HG02973 (cell line): Measurements from ENCODE around the gene POC1A.
A peak's percentile ranks its signal among the peaks of the same experiment; 100 is the strongest.

ENCODE experiments used
- ATAC-seq: cut with Tn5 transposase; IDR thresholded peaks from one replicate; pipeline ENCODE4 v1.9.1; 2021; ENCODE audit warnings: moderate library complexity; ENCODE audit not compliant: unreplicated experiment

The POC1A gene

DNA sequence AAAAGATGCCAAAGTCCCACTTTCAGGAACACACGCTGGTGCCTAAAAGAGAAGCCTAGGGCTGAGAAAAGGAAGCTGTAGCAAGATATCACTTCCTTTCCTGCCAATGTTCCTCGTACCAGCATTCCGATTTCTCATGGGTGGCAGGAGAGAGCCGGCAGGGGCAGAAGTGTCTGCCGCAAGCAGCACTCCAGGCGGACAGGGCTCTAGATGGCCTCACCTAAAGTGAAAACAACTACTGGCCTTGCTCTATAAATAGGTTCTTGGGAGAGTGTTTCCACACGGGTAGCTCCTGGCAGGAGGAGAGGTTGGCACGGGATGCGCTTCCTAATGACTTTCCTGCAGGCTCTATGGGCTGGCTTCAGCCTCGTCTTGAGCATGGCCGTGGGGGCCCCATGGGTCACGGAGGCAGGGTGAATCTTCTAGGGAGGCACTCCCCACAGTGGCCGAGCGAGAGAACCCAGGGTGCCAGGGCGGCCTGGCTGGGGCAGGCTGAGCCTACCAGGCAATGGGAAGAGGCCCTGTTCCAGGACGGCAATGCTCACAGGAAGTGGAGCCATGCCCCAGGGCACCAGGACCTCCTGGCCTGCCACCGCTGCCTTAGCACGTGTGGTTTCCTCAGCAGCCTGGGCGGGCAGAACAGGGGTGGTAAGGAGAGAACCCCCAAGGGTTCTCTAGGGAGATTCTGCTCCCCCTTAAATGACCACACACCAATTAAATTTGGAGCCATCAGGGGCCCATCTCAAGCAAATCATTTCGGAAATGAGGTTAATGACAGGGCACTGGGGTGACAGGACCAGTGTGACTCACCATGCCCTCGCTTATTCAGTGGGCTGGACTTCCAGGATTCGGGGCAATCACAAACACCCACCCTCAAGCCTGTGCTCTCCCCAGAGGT lies 83.2 kb downstream of the POC1A start:
- no peak for ATAC-seq

DNA sequence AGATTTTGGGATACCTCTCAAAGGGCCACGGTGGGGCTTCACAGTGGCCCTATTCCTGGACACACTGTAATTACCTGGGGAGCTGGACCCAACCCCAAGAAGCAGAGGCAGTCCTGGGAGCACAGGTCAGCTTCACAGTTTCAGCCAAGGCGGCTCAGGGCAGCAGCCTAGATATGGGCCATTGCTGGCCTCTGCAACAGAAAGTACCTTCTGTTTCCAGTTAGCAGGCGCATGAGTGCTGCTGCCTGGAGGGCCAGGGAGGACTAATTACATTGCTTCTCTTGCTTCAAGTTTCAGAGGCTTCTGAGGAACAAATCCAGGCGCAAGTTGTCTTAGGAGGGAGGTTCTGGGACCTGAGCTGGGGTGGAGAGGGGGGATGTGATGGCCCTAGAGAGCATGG lies 84.4 kb downstream of the POC1A start:
- no peak for ATAC-seq

DNA sequence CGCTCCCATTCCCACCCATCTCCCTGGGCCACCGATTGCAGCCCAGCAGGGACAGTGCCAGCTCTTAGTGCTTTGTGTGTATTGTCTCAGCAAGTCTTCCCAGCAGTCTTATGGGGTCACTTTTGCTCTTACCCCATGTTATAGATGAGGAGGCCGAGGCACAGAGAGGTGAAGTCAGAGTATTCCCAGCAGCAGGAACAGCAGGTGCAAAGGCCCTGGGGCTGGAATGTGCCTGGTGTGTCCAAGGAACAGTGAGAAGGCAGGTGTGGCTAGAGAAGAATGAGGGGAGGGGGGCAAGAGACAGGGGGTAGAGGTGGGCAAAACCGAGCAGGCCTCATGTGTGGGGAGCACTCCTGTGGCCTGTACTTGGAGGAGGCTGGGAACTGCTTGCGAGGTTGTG lies 85.1 kb downstream of the POC1A start:
- no peak for ATAC-seq

DNA sequence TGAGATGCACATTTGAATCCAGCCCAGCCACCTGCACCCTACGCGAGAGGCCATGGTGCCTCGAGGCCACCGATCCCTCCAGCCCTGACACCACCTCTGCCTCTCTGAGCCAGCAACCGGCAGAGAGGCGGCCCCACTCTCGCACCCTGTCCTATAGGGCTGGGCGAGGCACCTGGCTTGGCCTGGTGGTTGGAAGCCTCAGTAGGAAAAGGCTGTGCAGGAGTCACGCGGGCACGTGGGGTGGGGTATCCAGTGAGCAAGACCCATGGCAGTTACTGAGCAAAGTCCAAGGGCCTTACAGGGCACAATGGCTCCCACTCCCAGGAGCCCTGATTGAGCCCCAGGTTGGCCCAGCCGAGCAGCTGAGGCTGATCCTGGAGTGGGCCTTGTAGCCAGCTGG lies 85.5 kb downstream of the POC1A start:
- no peak for ATAC-seq

DNA sequence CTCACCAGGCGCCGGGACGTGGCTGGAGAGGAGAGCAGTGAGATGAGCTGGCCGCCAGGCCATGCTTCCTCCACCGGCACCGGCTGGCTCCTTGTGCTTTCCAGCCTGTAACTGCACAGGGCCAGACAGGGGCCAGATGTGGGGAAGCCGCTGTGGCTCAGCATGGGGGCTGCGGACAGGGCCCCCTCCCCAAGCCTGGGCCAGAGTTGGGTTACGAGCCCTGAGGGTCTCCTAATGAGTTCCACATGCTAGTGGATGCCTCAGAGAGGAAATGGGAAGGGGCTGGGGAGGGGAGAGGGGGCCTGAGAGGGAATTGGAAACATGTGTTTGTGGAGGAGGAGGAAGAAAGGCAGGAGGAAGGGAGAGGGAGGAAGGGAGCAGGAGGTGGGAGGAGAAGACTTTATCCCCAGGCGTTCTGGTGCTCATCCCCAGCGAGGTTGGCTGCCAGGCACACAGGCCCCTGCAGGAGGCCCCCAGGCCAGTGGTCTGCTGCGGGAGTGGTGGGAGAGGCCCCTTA lies 86.1 kb downstream of the POC1A start:
- ATAC-seq = no peak

DNA sequence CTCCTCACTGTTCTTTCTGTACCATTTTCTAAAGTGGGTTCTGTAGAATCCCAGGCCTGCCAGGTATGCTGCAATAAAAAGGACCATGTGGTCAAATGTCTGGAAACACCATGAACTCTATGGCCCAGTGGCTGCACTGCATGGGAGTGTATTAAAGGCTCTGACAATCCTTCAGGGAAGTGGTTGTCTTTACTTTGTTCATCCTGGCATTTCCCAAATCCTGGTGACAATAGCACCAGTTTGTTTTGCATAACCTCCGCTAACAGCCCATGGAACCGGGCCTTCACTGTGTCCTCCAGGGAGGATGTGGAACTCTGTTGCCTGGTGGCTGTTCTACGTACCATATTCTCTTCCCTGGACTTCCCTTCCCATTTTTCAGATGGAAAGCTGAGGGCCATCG lies 86.7 kb downstream of the POC1A start:
- ATAC-seq = no peak

DNA sequence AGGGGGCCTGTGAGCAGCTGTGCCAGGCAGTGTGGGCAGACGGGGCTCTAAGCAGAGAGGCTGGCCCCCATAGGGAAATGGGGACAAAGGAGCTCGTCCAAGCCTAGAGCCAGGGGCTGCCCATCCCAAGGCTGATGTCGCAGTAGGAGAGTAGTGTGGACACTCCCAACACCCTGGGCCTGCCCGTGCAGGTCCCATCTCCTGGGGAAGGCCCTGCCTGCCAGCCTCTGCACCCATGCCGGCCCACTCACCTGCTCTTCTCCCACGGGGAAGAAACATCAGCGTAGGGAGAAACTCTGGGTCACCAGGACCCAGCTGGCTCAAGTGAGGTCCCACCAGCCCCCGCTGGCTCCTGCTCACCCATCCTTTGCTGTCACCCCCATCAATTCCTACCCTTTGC lies 87.2 kb downstream of the POC1A start:
- no peak for ATAC-seq

DNA sequence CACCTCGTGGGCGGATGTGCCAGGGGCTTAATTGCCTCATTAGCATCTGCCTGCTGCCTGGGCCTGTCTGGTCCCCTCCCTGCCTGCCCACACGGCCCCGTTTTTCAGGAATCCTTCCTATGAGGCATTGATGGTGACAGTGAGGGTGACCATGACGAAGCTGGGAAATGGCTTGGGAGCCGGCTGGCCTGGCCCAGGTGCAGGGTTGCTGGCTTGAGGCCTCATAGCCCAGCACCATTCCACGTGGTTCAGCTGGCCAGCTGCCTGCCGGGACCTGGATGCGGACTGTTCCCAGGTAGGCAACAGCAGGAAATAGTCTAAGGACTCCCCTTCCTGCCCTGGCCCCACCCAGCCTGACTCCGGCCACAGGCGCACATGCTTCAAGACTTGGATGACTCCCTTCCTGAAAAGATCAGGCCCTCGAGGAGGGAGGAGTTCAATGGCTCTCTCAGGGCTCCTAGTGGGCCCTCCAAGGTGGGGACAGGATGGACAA lies 88.9 kb downstream of the POC1A start:
- no peak for ATAC-seq

DNA sequence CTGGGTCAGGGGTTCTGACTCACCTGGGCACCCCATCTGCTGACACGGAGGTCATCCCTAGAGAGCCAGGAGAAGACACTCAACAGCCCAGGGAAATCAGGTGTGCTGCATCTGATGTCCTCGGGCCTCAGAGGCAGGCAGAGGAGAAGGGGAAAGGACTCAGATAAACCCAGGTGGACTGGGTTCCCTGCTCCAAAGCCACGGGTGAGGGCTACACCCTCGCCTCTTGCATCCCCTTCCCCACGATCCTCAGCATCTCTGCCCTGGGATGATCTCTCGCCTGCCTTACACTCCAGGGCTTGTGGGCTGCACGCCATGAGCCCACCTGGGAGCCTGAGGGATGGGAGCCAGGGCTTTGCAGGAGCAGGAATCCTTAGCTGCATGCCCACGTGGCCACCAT lies 89.7 kb downstream of the POC1A start:
- no peak for ATAC-seq

DNA sequence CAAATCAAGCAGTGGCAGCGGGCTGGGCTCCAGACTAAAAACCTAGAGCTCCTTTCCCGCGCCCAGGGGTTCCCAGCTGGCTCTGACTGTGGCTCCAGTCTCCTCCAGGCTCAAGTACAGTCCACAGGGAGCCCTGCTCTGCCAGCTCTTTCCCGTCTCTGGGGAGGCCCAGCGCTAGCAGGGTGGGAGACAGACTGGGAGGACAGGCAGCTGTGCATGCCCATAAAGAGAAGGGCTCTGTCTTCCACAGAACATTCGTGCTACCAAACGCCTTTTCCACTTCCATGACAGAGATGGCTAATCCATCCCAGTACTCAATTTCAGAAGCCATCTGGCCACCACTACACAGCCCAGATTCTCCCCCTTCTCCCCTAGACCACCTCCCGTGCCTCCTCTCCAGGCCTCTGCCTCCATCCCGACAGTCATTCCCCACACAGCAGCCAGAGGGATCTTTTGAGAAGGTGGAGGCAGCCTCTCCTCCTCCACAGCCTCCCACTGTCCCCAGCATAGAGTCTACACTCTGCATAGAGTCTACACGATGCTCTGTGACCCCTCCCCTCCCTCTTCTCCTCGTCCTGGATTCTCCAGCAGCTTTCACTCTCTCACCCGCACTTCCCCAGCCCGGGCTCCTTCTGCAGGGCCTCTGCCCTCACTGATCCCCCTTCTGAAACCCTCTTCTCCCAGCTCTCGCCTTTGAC lies 91.0 kb downstream of the POC1A start:
- ATAC-seq = no peak

DNA sequence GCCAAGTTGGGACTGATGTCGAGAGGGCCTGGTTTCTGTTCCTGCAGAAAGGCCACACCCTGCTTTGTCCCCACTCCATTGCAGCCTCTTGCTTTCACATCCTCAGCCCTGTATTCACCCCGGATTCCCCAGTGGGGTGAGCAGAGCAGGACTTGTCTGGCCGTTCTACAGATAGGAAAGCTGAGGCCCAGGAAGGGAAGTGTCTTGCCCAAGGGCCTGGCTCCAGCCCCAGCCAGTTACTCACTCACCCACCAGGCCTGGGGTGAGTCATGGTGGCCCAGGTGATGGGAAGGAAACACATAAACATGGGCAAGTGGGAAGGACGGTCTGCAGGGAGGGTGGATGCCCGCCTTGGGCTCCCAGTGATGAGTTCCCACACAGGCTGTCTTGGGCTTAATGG lies 91.7 kb downstream of the POC1A start:
- ATAC-seq = no peak

DNA sequence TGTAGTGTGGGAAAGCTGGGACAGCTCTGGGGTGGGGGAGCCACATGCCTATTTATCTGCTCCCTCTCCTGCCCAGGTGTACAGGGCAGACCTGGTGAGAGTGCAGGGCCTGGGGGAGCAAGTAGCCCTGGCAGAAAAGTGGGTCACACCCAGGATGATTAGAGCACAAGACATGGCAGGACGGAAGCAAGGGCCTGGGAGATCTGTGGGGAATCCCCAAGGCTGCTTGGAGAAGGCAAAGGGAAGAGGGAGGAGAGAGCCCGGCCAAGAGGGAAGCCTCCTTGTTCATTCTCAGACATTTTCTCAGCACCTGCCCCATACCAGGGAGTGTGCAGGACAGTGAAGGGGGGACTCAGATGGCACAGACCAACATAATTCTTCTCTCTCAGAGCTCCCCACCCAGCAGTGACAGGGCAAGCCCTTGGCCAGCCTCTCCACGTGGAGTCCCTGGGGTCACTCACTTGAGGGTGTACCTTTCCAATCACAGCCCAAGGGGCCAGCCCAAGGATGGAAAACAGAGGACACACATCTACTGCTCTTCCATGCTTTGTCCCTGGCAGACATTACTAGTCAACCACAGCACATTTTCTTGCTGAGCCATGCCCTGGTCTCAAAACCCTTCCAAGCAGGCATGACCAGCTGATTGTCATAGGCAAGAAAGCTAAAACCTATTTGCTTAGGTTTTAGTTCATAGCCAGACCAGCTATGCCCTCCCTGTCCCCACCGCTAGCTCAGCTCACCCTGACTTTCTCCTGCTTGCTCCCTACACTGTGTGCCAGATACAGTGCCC lies 92.9 kb downstream of the POC1A start:
- no peak for ATAC-seq

DNA sequence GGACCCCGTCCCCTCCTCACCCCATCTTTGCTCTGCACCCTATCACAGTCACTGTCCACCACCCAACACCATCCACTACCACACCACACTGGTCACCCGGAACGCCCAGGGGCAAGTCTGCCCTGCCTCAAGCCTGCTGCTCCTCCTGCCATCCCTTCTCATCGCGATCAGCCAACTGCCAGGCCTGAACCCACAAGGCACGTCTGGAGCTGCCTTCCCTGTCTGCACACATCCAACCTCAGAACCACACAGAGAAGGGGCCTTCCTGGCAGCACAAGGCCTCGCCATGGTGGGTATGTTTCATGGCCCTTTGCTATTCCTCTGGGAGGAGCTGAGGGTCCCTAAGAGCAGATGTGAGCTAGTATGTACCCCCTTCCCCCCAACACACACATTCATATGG lies 94.4 kb downstream of the POC1A start:
- ATAC-seq = no peak

DNA sequence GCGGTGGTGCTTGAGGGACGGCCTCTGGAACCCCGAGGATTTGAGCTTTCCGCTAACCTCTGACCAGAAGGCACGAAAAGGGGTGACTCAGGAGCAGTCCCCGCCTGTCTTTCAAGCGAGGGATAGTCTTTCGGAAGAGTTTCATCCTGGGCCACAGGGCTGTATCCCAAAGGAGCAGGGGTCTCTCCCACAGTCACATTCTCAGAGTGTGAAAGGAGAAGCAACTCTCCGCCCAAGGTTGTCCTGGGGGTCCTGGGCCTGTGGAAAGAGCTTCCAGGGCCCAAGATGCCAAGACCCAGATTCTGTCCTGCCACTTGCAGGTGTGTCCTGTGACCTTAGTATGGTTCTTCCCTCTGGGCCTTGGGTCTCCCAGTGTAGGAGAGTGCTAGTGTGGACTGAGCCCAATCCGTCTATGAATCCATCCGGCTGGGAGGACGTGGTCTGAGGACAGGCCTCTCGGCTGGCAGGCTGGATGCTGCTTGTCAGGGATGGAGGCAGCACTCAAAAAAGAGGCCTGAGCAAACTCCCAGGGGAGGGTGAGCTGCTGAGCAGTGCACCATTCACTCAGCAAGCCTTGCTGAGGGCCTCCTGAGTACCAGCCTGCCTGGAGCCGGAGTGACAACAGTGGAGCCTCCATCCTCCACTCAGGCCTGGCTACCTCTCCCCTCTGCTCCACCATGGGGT lies 96.3 kb downstream of the POC1A start:
- ATAC-seq = no peak

DNA sequence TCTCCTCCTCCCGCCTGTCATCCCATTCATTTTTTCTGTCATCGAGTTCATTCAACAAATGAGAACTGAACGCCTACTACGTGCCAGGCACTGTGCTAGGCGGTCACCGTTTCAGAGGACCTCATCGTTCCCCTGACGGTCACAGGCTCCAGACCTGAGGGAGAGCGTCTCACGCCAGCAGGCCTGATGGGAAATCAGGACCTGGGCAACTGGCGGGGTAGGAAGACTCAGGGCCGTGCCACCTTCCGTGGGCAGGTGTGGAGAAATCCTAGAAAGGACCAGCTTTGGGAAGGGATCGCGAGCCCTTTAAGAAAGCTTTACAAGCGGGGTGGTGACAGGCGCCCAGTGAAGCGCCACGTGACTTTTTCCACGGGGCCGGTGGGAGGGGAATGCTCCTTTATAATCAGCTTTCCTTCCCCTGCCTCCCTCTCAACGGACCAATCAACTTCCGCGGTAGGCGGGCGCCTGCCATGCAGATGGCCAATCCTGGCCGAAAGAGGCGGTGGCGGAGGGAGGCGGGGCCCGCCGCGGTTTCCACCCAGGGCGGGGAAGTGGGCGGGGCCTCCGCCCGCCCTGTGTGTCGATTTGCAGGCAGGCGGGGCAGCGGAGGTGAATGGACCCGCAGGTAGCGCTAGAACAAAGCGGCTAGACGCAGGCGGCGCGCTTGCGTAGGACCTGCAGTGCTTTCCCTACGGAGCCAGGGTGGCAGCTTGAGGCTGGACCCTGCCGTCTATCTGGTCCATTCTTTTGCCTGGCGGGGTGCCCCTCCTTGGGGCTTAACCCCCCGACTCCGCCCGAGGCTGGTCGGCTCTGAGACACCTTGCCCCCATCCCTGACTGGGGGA lies 97.0 kb downstream of the POC1A start:
- ATAC-seq = peak; percentile 75

DNA sequence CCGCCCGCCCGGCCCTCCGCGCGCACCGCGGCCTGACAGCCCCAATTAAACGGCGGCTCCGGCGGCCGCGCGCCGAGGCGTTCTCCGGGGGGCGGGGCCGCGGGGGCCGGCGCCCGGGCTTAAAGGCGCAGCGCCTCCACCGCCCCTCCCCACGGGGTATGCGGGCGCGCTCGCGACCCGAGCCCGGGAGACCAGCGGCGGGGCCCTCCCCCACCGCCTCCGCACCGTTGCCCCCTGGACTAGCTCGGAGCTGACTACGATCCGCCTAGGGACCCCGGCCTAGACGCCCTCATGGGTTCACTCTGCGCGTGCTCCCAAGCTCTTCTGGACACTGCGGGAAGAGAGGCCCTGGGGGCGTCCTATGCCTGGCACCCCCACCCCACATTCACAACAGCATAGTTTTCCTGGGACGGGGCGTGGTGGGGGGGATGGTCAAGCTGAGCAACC lies 97.7 kb downstream of the POC1A start, which contains the start of gene DUSP7:
TSS of gene DUSP7 (minus strand) at position 51 of the 447 bp plus-strand sequence. CDS start 205 bp downstream, outside the sequence.
- no peak for ATAC-seq

DNA sequence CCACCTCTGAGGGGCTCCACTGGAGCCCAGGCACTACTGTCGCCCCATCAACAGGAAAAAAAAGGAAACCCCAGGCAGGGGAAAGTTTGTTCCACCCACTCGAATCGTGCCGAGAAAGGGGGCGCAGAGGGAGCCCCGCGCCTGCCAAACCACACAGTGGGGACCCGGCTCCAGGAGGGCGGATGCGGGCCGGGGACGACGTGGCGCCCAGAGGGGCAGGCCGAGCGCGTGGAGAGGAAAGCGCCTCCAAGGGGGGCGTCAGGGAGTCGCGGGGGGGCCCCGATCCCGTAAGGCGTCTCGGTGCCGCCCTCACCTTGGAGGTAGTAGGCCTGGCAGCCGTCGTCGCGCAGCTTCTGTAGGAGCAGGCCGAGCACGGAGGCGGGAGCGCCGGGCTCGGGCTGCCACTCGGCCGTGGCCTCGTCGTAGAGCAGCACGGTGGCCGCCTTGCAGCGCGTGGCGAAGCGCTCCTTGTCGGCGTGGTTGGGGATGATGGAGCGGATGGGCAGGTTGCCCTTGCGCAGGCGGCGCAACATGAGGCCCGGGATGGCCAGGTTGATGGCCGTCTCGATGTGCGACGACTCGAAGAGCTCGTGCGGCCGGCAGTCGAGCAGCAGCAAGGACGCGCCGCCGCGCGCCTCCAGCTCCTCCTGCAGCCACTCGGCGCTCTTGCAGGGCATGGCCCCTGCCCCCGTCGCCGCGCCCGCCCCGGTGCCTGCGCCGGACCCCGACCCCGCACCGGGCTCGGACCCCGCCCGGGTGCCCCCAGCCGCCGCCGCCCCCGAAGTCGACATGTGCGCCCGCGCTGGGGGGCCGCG lies 98.5 kb downstream of the POC1A start:
- ATAC-seq = no peak

DNA sequence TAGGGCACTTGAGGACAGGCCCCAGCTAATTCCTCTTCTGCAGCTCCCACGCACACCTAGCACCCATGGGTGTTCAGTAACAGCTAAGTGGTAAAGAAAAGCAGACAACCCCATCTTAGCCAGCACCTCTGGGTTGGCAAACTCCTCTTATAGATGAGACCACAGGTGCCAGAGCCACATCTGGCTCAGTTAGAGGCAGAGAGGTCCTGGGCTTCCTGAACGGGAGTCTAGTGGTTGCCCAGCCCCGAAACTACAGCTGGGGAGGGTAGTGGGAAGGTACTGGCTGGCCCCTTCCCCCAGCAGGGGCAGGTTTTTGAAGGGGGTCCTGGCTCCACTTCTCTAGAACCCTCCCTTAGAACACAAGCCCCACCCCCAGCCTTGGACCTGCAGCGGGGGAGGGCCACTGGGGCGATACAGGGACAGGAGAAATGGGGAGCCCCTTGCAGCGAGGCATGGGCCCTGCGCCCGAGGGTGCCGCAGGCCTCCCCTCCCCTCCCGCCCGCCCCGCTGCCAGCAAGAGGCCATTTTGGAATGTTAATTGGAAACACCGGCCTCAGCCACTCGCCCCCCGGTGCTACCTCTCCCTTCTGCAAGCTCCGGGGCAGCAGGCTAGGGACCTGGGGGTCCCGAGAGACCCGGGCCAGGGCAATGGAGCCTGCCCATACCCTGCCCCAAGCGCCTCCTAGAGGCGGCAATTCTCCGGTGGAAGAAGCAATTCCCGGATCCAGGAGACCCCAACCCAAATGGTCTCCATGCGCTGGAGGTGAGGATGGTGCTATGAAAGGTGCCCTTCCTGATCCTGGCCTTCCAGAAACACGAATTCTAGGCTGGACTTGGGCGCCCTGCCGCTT lies 99.3 kb downstream of the POC1A start:
- ATAC-seq = no peak
